Suprapubic skin (tissue), 4 donors: ENCODE results near the gene NEFH.

Experiments used
- POLR2A ChIP-seq, 2 donors: fragments of 450-650 bp; IDR thresholded peaks; one replicate each; pipeline ENCODE4 v1.6.1; 2017; ENCODE audit warnings: antibody characterized with exemption in 2 of 2, mild to moderate bottlenecking in 2 of 2, moderate library complexity in 2 of 2
- POLR2AphosphoS5 ChIP-seq, 3 donors: sonication (generic); formaldehyde crosslinking; IDR thresholded peaks; one replicate each; pipeline ENCODE4 v1.6.1; 2017; ENCODE audit warnings: antibody characterized with exemption in 3 of 3
- TF ChIP-seq, protein P1 (sequence below), 2 donors: fragments of 200-600 bp in 1 of 2; fragments of 450-650 bp in 1 of 2; sonication (generic) in 1 of 2; IDR thresholded peaks; one replicate each; pipeline ENCODE4 v1.5.1; 2016 to 2019; ENCODE audit warnings: antibody characterized with exemption in 2 of 2, mild to moderate bottlenecking in 1 of 2, moderate library complexity in 1 of 2

- TF ChIP-seq, protein P1, sequence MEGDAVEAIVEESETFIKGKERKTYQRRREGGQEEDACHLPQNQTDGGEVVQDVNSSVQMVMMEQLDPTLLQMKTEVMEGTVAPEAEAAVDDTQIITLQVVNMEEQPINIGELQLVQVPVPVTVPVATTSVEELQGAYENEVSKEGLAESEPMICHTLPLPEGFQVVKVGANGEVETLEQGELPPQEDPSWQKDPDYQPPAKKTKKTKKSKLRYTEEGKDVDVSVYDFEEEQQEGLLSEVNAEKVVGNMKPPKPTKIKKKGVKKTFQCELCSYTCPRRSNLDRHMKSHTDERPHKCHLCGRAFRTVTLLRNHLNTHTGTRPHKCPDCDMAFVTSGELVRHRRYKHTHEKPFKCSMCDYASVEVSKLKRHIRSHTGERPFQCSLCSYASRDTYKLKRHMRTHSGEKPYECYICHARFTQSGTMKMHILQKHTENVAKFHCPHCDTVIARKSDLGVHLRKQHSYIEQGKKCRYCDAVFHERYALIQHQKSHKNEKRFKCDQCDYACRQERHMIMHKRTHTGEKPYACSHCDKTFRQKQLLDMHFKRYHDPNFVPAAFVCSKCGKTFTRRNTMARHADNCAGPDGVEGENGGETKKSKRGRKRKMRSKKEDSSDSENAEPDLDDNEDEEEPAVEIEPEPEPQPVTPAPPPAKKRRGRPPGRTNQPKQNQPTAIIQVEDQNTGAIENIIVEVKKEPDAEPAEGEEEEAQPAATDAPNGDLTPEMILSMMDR (IDR thresholded peaks at IDR 0.05), result no peak
- no peak for TF ChIP-seq POLR2A (IDR thresholded peaks at IDR 0.05)
- no peak for TF ChIP-seq POLR2AphosphoS5 (IDR thresholded peaks at IDR 0.05)
Observed at GRCh38 chr22:29512031-29512430, 32.0 kb downstream of the NEFH start.
